HG03342 (cell line): ENCODE data around the gene SETDB2.
A peak's percentile ranks its signal among the peaks of the same experiment; 100 is the strongest.

Source experiments
- ATAC-seq: cut with Tn5 transposase; IDR thresholded peaks from one replicate; pipeline ENCODE4 v1.9.1; 2021; ENCODE audit warnings: mild to moderate bottlenecking, moderate library complexity; ENCODE audit not compliant: unreplicated experiment

SETDB2 gene

DNA sequence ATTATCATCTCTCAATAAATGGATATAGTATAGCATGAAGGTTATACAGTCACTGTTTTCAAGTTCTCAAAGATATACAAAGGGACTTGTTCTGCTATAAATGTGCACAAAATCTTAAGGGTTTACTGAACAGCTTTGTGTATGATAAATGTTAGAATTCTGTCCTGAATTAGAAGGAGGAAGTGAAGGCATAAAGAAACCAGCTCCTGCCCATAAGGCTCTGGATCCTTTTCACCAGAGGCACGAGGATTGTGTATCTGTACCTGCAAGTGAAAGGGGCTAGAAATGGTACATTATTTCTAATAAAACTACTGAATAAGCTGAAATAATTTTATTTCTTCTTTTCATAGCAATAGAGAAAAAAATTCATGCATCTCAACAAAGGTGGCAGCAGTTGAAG, 84.1 kb downstream of the SETDB2 start:
- no peak for ATAC-seq

DNA sequence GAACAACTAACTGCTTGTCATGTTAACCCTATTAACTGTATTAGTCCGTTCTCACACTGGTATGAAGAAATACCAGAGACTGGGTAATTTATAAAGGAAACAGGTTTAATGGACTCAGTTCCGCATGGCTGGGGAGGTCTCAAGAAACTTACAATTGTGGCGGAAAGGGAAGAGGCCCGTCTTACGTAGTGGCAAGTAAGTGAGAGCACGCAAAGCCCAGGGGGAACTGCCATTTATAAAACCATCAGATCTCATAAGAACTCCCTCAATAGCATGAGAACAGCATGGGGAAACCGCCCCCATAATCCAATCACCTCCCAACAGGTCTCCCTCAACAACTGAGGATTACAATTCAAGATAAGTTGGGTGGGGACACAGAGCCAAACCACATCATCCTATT, 86.4 kb downstream of the SETDB2 start:
- ATAC-seq: peak; percentile 56

DNA sequence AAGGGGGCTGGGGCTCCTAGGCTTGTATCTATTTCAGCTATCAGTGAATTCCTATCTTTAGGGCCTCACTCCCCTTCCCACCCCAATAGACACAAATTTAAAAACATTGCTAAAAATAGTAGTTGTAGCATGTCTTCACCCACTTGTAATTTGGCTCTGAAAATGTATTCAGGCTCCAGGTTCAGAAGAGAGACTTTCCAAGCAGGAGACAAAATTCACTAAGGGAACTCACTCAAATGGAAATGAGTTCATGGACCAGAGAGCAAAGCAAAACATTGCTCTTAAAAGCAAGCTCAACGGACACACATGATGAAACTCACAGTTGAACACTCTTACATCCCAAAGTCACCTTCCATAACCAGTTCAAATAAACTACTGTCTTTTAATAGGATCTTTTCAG, 88.5 kb downstream of the SETDB2 start:
- no peak for ATAC-seq

DNA sequence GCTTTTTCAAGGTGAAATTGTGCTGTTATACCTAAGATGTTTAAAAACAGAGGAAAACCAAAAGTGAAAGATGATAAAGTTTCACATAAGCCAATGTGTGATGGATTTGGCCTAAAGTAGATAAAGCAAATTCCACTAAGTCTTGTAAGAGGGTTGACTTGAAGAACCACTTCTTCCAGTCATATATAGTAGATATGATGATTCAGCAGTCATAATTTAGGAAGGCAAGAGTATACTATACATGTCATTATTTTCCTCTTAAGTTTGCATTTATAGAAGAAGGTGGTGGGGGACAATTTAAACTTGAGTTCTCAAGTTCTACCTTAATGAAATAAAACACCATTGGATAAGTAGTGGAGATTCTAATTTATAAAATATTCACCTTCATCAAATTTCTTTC, 88.9 kb downstream of the SETDB2 start:
- no peak for ATAC-seq

DNA sequence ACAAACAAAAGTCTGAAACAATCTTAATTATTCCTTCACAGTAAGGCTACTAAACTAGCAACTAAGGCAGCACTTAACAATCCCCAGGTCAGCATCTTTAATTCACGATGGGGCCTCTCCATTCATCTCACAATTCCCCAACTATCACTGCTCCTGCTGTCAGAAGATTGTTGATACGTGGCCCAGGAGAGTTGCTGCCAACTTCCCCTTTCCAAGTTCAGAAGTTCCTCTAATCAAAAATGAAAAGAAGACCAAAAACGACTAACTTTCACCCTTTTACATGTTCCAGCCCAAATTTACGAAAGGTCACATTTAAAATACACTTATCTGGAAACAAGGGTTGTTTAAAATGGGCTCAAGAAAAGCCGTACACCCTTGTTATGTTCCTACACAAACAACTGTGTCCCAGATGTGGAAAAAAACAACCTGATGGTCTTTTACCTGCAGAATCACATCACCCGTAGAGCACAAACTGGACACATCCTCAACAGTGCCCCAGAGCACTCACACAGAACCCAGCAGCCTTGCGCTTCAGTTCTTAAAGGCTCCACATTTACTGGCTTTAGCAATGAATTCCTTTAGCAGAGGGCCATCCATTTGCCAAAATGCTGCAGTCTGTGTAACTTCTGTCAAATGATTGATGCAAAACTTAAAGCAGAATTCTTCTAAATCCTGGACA, 89.7 kb downstream of the SETDB2 start:
- ATAC-seq: no peak

DNA sequence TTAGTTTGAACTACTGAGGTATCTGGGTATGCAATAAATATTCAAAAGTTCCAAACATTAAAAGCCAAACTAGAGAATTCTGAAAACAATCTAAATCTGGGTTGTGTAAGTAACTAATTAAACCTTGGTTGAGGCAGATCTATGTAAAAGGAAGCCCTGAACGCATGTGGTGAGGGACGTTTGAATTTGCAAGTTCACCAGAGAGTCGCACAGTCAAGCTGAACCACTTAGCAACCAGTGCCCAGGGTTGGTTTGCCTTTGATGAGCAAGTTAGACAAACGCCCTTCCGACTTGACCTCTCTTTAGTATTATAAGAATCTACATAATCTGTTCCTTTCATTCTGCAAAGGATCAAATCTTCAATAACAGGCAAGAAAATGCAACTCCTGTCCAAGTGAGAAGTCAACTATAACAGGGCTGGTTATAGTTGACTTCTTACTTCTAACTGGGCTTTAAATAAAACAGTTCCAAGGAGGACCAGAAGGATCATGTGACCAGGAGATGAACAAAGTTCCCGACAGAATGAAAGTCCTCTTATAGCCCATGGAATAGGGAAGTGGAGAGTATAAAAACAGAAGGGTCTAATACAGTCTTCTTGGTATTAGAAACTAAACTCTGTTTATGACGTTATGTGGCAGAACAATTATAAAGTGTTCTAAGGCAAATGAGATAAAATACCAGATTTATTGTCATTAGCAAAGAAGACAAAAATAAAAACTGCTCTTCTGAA, 92.2 kb downstream of the SETDB2 start:
- ATAC-seq: no peak

DNA sequence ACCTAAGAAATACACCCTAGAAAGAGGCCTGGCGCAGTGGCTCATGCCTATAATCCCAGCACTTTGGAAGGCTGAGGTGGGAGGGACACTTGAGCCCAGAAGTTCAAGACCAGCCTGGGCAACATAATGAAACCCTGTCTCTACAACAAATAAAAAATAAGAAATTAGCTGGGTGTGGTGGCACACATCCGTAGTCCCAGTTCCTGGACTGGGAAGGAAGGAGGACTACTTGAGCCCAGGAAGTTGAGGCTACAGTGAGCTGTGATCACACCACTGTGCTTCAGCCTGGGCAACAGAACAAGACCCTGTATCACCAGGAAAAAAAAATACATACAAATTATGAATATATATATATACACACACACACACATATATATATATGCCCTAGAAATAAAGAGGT, 94.3 kb downstream of the SETDB2 start:
- ATAC-seq: no peak

DNA sequence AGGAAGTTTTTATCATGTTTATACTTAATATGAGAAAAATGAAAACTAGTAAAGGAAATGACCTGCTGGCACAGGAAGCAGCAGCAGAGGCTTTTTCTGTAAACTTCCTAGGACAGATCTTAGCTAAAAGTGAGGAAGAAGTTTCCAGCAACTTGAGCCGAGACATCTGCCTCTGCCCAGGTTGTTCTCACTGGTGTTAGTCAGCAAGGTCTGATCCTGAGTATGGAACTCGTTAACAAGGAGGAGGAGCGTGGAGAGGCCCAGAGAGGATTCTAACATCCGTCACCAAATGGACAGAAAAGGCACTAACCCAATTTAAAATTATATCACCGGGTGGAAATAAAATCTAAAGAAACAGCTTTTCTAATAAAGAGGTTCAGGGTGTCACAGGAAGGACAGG, 95.2 kb downstream of the SETDB2 start:
- ATAC-seq: no peak

DNA sequence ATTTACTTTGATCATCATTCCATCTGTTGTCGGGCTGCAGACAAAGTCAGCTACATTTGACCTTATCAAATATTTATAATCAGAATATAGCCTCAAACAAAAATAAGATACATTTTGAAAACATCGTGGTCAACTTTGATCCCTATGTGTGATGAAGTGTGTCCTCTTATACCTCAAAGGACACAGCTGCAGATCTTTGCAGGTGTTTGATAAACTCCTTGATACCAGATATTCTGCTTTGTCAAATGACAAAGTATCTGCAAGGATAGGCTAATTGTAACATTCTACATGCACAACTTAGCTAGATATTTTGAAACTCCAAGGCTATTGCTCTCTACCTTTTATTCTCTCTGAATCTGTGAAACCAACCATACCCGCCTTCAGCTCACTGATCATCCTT, 95.7 kb downstream of the SETDB2 start:
- ATAC-seq: no peak

DNA sequence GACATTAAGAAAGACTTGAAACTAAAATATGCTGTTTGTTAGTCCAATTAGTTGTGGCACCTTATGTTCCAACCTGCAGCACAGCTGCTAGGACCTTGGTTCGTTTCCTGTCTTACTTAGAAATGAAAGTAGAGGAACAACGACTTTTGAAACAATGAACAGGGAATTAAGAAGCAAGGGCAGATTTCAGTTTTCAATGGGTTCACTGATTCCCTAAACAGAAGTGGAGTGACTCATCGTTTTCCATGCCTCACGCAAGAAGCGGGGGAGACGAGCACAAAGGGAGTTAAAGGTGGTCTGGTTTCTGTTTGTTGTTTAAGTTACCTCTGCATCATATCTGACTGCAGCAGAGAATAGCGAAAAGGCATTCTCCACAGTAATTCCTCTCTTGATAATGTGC, 96.5 kb downstream of the SETDB2 start:
- ATAC-seq: no peak

DNA sequence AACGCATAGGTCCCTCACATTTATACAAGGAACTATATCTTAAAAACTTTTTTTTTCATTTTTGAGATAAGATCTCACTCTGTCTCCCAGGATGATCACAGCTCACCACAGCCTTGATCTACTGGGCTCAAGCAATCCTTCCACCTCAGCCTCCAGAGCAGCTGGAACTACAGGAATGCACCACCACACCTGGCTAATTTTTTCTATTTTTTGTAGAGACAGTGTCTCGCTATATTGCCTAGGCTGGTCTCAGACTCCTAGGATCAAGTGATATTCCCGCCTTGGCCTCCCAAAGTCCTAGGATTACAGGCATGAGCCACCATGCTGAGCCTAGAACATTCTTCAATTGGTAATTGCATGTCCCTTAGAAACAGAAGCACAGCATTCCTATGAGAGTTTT, 99.6 kb downstream of the SETDB2 start:
- no peak for ATAC-seq
